ENCODE data around the gene KCNQ5.

- TF ChIP-seq POLR2AphosphoS5 (IDR thresholded peaks at IDR 0.05; ENCODE audit: borderline replicate concordance, low read depth, low read length), result no peak
- TF ChIP-seq EZH2 (IDR thresholded peaks at IDR 0.05), result no peak
Measured at GRCh38 chr6:72977114-72977513, 355.2 kb downstream of the KCNQ5 start.
